Choroid plexus epithelial cell (primary cell): ENCODE measurements around the gene GET4.

Experiments used
- DNase-seq: peaks from one replicate; pipeline ENCODE4 v3.0.0-alpha.2; 2010; ENCODE audit warnings: low read depth
- H3K4me3 ChIP-seq: 2 replicates; pipeline ENCODE4 v1.5.1; 2011; ENCODE audit warnings: low read depth, mild to moderate bottlenecking, control low read depth, low read length, moderate library complexity
- CTCF ChIP-seq: conservative IDR thresholded peaks from 2 replicates; pipeline ENCODE4 v1.5.1; 2011; ENCODE audit warnings: low read depth, mild to moderate bottlenecking, control low read depth, inconsistent platforms, low read length, moderate library complexity

The GET4 gene

DNA sequence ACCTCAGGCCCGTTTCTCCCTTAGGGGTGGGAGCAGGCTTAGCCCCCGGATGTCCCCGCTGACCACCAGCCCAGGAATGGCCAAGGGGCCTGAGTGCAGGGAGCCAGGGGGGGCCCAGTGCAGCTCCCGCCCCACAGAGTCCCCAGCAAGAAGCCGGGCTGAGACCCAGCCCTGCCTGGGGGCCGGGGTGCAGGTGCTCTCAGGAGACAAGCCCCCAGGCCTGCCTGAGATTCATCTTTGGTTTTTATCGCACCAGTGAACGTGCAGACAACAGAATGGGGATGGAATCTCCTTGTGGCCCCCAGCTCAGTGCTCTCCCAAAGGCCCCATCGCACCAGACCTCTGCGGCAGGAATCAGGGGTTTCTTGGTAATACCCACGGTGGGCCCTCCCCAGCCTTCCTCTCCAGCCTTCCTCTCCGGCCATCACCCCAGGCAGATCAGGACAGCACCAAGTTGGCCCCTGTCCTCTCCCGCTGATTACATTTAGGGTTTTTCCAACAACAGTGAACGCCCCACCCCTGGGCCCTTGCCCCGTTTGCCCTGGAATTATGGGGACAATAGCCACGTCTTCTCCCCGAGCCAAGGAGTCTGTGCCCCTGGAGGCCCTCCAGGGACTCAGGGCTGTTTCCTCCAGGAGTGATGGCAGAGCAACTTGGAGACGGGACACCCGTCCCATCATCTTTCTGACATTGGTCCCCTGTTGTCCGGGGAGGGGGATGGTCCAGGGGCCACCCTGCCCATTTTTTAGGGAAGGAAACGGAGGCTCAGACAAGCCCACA, 55.7 kb downstream of the GET4 start:
- no peak overlapping the region for H3K4me3 ChIP-seq
- no peak for TF ChIP-seq CTCF
- no peak for DNase-seq

GRCh38 chr7:932651-932975, 56.3 kb downstream of the GET4 start:
- no peak for DNase-seq
- no peak for TF ChIP-seq CTCF
- H3K4me3 ChIP-seq: no peak overlapping the region

DNA sequence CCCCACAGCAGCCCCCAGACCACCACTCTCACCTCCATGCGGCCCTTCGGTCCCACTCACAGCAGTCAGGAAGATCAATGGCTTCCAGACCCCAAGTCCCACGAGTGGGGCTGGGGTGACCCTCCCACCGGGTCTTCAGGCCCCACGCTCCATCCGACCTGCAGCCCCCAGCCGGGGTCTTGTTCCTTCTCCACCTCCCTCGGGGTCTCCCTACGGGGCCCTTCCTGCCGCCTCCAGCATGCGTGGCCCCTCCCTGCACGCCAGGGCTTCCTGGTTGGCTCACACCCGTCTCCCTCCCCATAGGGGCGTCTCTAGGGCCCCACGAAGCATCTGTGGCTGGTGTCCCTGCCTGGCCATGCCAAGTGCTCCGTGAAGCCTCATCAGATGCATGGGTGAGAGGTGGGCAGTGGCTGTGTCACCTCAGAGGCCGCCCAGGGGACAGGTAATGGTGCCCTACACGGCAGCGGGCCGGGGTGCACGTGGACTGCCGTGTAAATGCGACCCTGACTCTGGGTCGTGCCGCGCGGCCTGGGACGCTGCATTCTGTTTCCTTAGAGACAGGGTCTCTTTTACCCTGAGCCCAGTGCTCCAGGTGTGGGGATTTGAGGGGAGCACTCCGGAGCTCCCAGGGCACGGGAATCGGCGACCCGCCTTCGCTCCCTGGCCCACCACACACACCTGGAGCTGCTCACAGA, 58.3 kb downstream of the GET4 start:
- no peak for TF ChIP-seq CTCF
- DNase-seq: no peak
- no peak overlapping the region for H3K4me3 ChIP-seq

GRCh38 chr7:935164-935873, 59.0 kb downstream of the GET4 start:
- no peak overlapping the region for H3K4me3 ChIP-seq
- DNase-seq: no peak
- no peak for TF ChIP-seq CTCF

GRCh38 chr7:935874-936385, 59.6 kb downstream of the GET4 start:
- no peak for DNase-seq
- H3K4me3 ChIP-seq: no peak overlapping the region
- no peak for TF ChIP-seq CTCF

- H3K4me3 ChIP-seq: no peak overlapping the region
- DNase-seq: peak; percentile 68
- TF ChIP-seq CTCF: no peak
These were observed 60.2 kb downstream of the GET4 start for GRCh38 chr7:936386-937054.
